Activated naive CD8-positive, alpha-beta T cell treated with anti-CD3 and anti-CD28 coated beads for 36 hours (primary cell): ENCODE results near the gene ZNF84. TPM values are rescaled to one million over a fixed set of nuclear protein-coding genes. Genes with fewer than 3 reads are reported as not detected.
A peak's percentile ranks its signal among the peaks of the same experiment; 100 is the strongest.

Experiments
- DNase-seq: peaks from one replicate; pipeline ENCODE4 v3.0.0; 2021
- H3K27ac Mint-ChIP-seq: one replicate; pipeline ENCODE4 v1.8.0; 2022; ENCODE audit warnings: mild to moderate bottlenecking, moderate library complexity, mixed read lengths
- H3K27me3 Mint-ChIP-seq: one replicate; pipeline ENCODE4 v1.8.0; 2022; ENCODE audit warnings: mild to moderate bottlenecking, mixed read lengths
- H3K36me3 Mint-ChIP-seq: one replicate; pipeline ENCODE4 v1.8.0; 2021; ENCODE audit warnings: mild to moderate bottlenecking, mixed read lengths
- H3K4me1 Mint-ChIP-seq: one replicate; pipeline ENCODE4 v1.8.0; 2021; ENCODE audit warnings: mixed read lengths
- H3K4me3 Mint-ChIP-seq: one replicate; pipeline ENCODE4 v1.8.0; 2022; ENCODE audit warnings: mild to moderate bottlenecking, moderate library complexity, mixed read lengths
- H3K9me3 Mint-ChIP-seq: one replicate; pipeline ENCODE4 v1.8.0; 2022; ENCODE audit warnings: mixed read lengths
- total RNA-seq, 2 experiments: library from RNA; stranded (reverse); gene quantifications; one replicate each; pipeline ENCODE4 v1.2.3, GENCODE V29; 2021

ZNF84 gene
- total RNA-seq, 2 experiments from 2014 or later: 17.0 to 19.6 TPM

GRCh38 chr12:133081159-133081780, 44.0 kb downstream of the ZNF84 start:
- no peak overlapping the region for H3K4me3 Mint-ChIP-seq
- no peak overlapping the region for H3K27ac Mint-ChIP-seq
- peaks cover 57% of the 10 kb centered on the region for H3K36me3 Mint-ChIP-seq
- peaks cover 52% of the 10 kb centered on the region for H3K9me3 Mint-ChIP-seq
- peaks cover 9% of the 10 kb centered on the region for H3K4me1 Mint-ChIP-seq
- peak; percentile 8 for DNase-seq
- no peaks in the 10 kb centered on the region for H3K27me3 Mint-ChIP-seq

GRCh38 chr12:133083345-133083744, 46.0 kb downstream of the ZNF84 start:
- H3K9me3 Mint-ChIP-seq: peaks cover 52% of the 10 kb centered on the region
- H3K36me3 Mint-ChIP-seq: peaks cover 68% of the 10 kb centered on the region
- no peak for DNase-seq
- H3K4me1 Mint-ChIP-seq: peaks cover 9% of the 10 kb centered on the region
- H3K4me3 Mint-ChIP-seq: no peak overlapping the region
- H3K27me3 Mint-ChIP-seq: no peaks in the 10 kb centered on the region
- no peak overlapping the region for H3K27ac Mint-ChIP-seq

DNA sequence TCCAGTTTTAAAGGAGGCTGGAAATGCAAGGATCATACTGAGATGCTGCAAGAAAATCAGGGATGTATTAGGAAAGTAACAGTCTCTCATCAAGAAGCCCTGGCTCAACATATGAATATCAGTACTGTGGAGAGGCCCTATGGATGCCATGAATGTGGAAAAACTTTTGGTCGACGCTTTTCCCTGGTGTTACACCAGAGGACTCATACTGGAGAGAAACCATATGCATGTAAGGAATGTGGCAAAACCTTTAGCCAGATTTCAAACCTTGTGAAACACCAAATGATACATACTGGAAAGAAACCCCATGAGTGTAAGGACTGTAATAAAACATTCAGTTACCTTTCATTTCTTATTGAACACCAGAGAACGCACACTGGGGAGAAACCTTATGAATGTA, 68.3 kb downstream of the ZNF84 start:
- Mint-ChIP-seq H3K36me3 (peaks cover 93% of the 10 kb centered on the region), H3K9me3 (peaks cover 70% of the 10 kb centered on the region), H3K4me1 (peaks cover 1% of the 10 kb centered on the region), H3K4me3 (no peak overlapping the region), H3K27me3 (no peaks in the 10 kb centered on the region), H3K27ac (peak overlapping the region; percentile 56)
- no peak for DNase-seq

DNA sequence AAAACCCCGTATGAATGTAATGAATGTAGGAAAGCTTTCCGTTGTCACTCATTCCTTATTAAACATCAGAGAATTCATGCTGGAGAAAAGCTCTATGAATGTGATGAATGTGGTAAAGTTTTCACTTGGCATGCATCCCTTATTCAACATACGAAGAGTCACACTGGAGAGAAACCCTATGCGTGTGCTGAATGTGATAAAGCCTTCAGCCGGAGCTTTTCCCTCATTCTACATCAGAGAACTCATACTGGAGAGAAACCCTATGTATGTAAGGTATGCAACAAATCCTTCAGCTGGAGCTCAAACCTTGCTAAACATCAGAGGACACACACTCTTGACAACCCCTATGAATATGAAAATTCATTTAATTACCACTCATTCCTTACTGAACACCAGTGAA, 68.9 kb downstream of the ZNF84 start:
- H3K36me3 Mint-ChIP-seq: peaks cover 94% of the 10 kb centered on the region
- H3K4me1 Mint-ChIP-seq: peaks cover 1% of the 10 kb centered on the region
- no peak overlapping the region for H3K27ac Mint-ChIP-seq
- H3K9me3 Mint-ChIP-seq: peaks cover 70% of the 10 kb centered on the region
- no peak overlapping the region for H3K4me3 Mint-ChIP-seq
- no peaks in the 10 kb centered on the region for H3K27me3 Mint-ChIP-seq
- DNase-seq: no peak

- Mint-ChIP-seq H3K4me3 (no peak overlapping the region), H3K36me3 (peaks cover 90% of the 10 kb centered on the region), H3K9me3 (peaks cover 68% of the 10 kb centered on the region), H3K27me3 (no peaks in the 10 kb centered on the region), H3K4me1 (peaks cover 1% of the 10 kb centered on the region), H3K27ac (no peak overlapping the region)
- DNase-seq: no peak
These were observed 69.8 kb downstream of the ZNF84 start for GRCh38 chr12:133107121-133107520.

DNA sequence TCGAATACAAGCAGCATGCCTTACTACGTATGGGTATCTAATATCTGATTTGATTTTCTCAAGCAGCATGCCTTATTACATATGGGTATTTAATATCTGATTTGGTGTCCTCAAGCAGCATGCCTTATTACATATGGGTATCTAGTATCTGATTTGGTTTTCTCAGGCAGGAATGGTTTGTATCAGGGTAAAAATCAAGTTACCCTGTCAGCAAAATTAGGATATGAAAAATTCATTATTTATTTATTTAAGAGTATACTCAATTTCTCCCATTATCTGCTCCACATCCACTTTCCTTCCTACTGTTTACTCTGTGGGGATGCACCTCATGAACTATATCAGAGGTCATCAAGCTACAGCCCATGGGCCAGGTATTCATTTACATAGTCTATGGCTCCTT, 70.8 kb downstream of the ZNF84 start:
- Mint-ChIP-seq H3K4me1 (peaks cover 1% of the 10 kb centered on the region), H3K36me3 (peaks cover 87% of the 10 kb centered on the region), H3K27me3 (no peaks in the 10 kb centered on the region), H3K9me3 (peaks cover 68% of the 10 kb centered on the region), H3K4me3 (no peak overlapping the region), H3K27ac (no peak overlapping the region)
- DNase-seq: no peak

Other genes starting within 250 kb of the ZNF84 start
- 10 to 100 TPM; 51.5 to 57.2 TPM for gene GOLGA3, start 208.6 kb upstream of the ZNF84 start, total RNA-seq
- 10 to 100 TPM; 47.9 to 48.6 TPM for gene CHFR, start 149.9 kb upstream of the ZNF84 start, total RNA-seq
- 1 to 10 TPM; 4.2 to 5.1 TPM for gene ZNF605, start 81.2 kb upstream of the ZNF84 start, total RNA-seq
- gene ZNF26, start 51.1 kb upstream of the ZNF84 start, total RNA-seq: 10 to 100 TPM; 17.4 to 19.1 TPM
- gene ZNF140, start 43.4 kb downstream of the ZNF84 start, total RNA-seq: 10 to 100 TPM; 17.0 TPM
- gene ZNF891, start 92.8 kb downstream of the ZNF84 start, total RNA-seq: 1 to 10 TPM; 1.4 TPM
- 1 to 10 TPM; 4.8 to 7.2 TPM for gene ZNF10, start 93.1 kb downstream of the ZNF84 start, total RNA-seq
- 10 to 100 TPM; 19.8 to 20.5 TPM for gene ZNF268, start 144.0 kb downstream of the ZNF84 start, total RNA-seq
- not detected for gene ANHX, start 198.4 kb downstream of the ZNF84 start, total RNA-seq